Stimulated activated memory B cell treated with anti-CD40 and anti-IgM and Interleukin-4, amounts not matched to agents 10 μg/mL and 1 μg/mL and 100 μg/mL, for 72 hours (primary cell): ENCODE measurements around the gene PHF14.
A peak's percentile ranks its signal among the peaks of the same experiment; 100 is the strongest.
"Not testable (repeated sequence)": the region's sequence is repeated elsewhere in the genome, so short reads cannot be mapped to it uniquely, and the experiment has no call there.

Experiments used
- ATAC-seq: fragments of 150-1000 bp; cut with Tn5 transposase; 2 replicates; pipeline ENCODE4 v1.10.0; 2021
- H3K27ac Mint-ChIP-seq: one replicate; pipeline ENCODE4 v1.8.0; 2022; ENCODE audit warnings: mild to moderate bottlenecking, mixed read lengths
- H3K27me3 Mint-ChIP-seq: one replicate; pipeline ENCODE4 v1.8.0; 2022; ENCODE audit warnings: mixed read lengths
- H3K36me3 Mint-ChIP-seq: one replicate; pipeline ENCODE4 v1.8.0; 2022; ENCODE audit warnings: mixed read lengths
- H3K4me1 Mint-ChIP-seq: one replicate; pipeline ENCODE4 v1.8.0; 2022; ENCODE audit warnings: mixed read lengths
- H3K4me3 Mint-ChIP-seq: one replicate; pipeline ENCODE4 v1.8.0; 2022; ENCODE audit warnings: mild to moderate bottlenecking, moderate library complexity, mixed read lengths
- H3K9me3 Mint-ChIP-seq: one replicate; pipeline ENCODE4 v1.8.0; 2022; ENCODE audit warnings: mixed read lengths

The PHF14 gene

DNA sequence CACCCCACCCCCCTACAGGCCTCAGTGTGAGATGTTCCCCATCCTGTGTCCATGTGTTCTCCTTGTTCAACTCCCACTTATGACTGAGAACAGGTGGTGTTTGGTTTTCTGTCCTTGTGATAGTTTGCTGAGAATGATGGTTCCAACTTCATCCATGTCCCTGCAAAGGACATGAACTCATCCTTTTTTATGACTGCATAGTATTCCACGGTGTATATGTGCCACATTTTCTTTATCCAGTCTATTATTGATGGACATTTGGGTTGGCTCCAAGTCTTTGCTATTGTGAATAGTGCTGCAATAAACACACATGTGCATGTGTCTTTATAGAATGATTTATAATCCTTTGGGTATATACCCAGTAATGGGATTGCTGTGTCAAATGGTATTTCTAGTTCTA, 13.4 kb upstream of the PHF14 start:
- not testable (repeated sequence) for H3K4me1 Mint-ChIP-seq, H3K4me3 Mint-ChIP-seq, ATAC-seq, H3K36me3 Mint-ChIP-seq, H3K27ac Mint-ChIP-seq
- peaks cover 14% of the 10 kb centered on the region for H3K27me3 Mint-ChIP-seq
- peaks cover 10% of the 10 kb centered on the region for H3K9me3 Mint-ChIP-seq

DNA sequence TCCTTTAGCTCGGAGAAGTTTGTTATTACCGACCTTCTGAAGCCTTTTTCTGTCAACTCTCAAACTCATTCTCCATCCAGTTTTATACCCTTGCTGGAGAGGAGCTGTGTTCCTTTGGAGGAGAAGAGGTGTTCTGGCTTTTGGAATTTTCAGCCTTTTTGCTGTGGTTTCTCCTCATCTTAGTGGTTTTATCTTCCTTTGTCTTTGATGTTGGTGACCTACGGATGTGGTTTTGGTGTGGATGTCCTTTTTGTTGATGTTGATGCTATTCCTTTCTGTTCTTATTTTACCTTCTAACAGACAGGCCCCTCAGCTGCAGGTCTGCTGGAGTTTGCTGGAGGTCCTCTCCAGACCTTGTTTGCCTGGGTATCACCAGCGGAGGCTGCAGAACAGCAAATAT, 8.7 kb upstream of the PHF14 start:
- peaks cover 11% of the 10 kb centered on the region for H3K9me3 Mint-ChIP-seq
- H3K27me3 Mint-ChIP-seq: peaks cover 22% of the 10 kb centered on the region
- H3K4me3 Mint-ChIP-seq: not testable (repeated sequence)

DNA sequence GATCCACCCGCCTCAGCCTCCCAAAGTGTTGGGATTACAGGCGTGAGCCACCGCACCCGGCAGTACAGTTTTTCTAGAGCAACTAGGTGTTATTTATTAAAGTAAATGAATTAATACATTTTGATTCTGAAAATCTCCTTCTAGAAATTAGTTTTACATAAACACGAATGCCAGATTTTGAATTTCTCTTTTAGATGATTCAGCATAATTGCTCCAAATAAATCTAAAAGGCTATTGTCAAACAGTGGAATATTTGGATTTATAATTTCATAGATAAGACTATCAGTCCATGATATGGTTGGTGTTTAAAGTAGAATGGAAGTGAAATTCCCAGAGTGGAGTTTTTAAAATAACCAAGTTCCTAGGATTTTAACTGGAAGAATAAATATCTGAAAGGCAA, 1.5 kb upstream of the PHF14 start:
- Mint-ChIP-seq H3K36me3 (peaks cover 14% of the 10 kb centered on the region), H3K27ac (peak overlapping the region; percentile 80), H3K4me1 (peaks cover 30% of the 10 kb centered on the region), H3K9me3 (no peaks in the 10 kb centered on the region), H3K4me3 (peak overlapping the region; percentile 96), H3K27me3 (peaks cover 14% of the 10 kb centered on the region)
- no peak for ATAC-seq

More for the DNA sequence above, 8.7 kb upstream of the PHF14 start:
- peaks cover 15% of the 10 kb centered on the region for H3K36me3 Mint-ChIP-seq
- not testable (repeated sequence) for H3K4me1 Mint-ChIP-seq, H3K27ac Mint-ChIP-seq, ATAC-seq

DNA sequence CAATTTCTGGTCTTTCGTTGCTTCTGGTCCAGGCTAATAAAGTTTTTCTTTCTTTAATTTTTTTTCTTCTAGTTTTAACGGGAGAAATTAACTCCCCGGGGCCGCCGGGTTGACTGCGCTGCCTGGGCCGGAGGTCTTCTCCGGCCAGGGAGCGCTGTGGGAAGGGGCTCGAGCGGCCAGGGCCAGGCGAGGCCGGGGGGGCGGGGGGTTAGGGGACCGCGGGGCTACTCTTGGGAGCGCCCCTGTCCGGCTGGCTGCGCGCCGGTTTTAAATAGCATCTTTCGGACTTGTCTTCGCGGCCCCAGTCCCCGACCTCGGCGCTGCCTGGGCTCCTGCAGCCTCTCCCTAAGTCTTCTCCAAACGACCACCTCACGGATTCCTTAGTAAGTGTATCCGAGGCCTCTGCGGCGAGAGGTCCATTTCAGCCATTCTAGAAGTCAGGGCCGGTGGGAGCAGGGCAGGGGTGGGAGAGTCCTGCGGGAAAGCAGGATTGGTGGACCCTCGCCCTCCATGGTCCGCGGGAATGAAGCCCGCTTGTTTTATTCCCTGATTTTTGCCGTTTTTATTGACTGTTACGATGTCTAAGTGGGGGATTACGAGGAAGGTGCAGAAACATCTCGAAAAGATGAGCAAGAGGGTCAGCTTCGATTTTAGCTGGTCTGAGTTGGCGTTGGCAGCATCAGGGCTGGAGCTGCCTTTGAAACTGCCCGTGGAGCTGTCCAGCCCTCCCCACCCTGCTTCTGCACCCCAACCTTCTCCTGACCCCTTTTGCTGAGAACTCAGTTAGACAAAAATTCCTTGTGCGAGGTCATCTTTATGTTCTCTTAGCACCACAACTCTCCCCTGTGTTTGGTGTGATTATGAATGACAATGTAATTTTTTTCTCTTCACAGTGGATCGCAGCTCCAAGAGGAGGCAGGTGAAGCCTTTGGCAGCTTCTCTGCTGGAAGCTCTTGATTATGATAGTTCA, 555 bp downstream of the PHF14 start:
- H3K36me3 Mint-ChIP-seq: peaks cover 24% of the 10 kb centered on the region
- H3K4me1 Mint-ChIP-seq: peaks cover 38% of the 10 kb centered on the region
- H3K27me3 Mint-ChIP-seq: peaks cover 2% of the 10 kb centered on the region
- peak; percentile 52 for ATAC-seq
- peak overlapping the region; percentile 80 for H3K27ac Mint-ChIP-seq
- no peaks in the 10 kb centered on the region for H3K9me3 Mint-ChIP-seq
- H3K4me3 Mint-ChIP-seq: peak overlapping the region; percentile 96

DNA sequence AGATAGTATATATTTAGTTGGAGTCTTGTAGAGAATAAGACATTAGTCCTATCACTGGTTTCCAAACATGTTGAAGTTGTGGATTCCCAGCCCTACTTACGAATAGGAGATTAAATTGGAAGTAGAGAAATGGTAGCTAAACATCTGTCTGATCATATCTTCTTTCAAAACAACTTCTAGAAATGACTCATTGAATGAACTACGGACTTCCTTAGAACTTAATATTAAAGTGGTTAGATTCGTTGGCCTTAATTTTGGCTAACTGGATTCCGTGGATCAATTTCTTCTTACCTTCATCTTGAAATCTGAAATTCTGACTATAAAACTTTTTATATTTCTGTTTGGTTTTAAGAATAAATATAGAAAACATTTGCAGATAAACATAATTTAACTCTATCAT, 3.4 kb downstream of the PHF14 start:
- Mint-ChIP-seq H3K27ac (no peak overlapping the region), H3K9me3 (no peaks in the 10 kb centered on the region), H3K4me3 (no peak overlapping the region), H3K36me3 (peaks cover 40% of the 10 kb centered on the region), H3K4me1 (peaks cover 53% of the 10 kb centered on the region), H3K27me3 (no peaks in the 10 kb centered on the region)
- ATAC-seq: no peak

DNA sequence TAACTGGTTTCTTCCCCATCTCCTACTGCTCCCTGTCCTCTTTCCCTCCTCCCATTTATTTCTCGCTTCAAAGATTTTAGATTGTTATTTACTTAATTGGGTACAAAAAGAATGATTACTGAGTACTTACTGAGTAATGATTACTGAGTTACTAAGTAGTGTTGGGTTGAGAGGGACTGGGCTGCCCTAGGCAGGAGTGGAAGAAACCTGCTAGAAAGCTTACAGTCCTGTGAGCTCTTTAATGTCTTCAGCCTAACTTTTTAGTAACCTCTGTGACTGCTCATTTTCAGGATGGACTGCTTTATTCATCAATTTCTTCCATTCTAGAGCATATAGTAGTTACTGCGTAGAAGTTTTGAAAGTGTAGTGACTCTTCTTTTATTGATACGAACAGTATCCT, 7.6 kb downstream of the PHF14 start:
- H3K27me3 Mint-ChIP-seq: no peaks in the 10 kb centered on the region
- ATAC-seq: no peak
- no peak overlapping the region for H3K27ac Mint-ChIP-seq
- H3K36me3 Mint-ChIP-seq: peaks cover 43% of the 10 kb centered on the region
- peaks cover 41% of the 10 kb centered on the region for H3K4me1 Mint-ChIP-seq
- no peaks in the 10 kb centered on the region for H3K9me3 Mint-ChIP-seq
- H3K4me3 Mint-ChIP-seq: no peak overlapping the region

GRCh38 chr7:10990748-10991147, 17.1 kb downstream of the PHF14 start:
- H3K4me3 Mint-ChIP-seq, ATAC-seq, H3K27me3 Mint-ChIP-seq, H3K27ac Mint-ChIP-seq, H3K9me3 Mint-ChIP-seq: not testable (repeated sequence)
- peaks cover 30% of the 10 kb centered on the region for H3K36me3 Mint-ChIP-seq
- peaks cover 14% of the 10 kb centered on the region for H3K4me1 Mint-ChIP-seq

DNA sequence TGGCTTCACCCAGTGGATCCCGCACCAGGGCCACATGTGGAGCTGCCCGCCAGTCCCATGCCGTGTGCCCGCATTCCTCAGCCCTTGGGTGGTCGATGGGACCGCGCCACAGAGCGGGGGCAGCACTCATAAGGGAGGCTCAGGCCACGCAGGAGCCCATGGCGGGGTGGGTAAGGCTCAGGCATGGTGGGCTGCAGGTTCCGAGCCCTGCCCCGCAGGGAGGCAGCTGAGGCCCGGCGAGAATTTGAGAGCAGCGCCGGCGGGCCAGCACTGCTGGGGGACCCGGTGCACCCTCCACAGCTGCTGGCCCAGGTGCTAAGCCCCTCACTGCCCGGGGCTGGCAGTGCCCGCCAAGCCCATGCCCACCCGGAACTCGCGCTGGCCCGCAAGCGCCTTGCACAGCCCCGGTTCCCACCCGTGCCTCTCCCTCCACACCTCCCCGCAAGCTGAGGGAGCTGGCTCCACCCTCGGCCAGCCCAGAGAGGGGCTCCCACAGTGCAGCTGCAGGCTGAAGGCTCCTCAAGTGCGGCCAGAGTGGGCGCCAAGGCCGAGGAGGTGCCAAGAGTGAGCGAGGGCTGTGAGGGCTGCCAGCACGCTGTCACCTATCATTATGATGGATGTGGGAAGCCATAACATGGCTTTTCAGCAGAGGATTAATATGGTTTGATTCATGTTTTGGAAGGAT, 22.0 kb downstream of the PHF14 start:
- Mint-ChIP-seq H3K4me1 (peaks cover 48% of the 10 kb centered on the region), H3K36me3 (peaks cover 50% of the 10 kb centered on the region)
- H3K27me3 Mint-ChIP-seq, H3K4me3 Mint-ChIP-seq, H3K9me3 Mint-ChIP-seq, ATAC-seq, H3K27ac Mint-ChIP-seq: not testable (repeated sequence)

- peaks cover 46% of the 10 kb centered on the region for H3K4me1 Mint-ChIP-seq
- peak; percentile 27 for ATAC-seq
- no peak overlapping the region for H3K4me3 Mint-ChIP-seq
- no peak overlapping the region for H3K27ac Mint-ChIP-seq
- no peaks in the 10 kb centered on the region for H3K27me3 Mint-ChIP-seq
- H3K9me3 Mint-ChIP-seq: peaks cover 4% of the 10 kb centered on the region
- H3K36me3 Mint-ChIP-seq: peaks cover 63% of the 10 kb centered on the region
These were observed 25.5 kb downstream of the PHF14 start for GRCh38 chr7:10998996-10999757.

GRCh38 chr7:11005202-11005601, 31.5 kb downstream of the PHF14 start:
- Mint-ChIP-seq H3K9me3 (no peaks in the 10 kb centered on the region), H3K27ac (no peak overlapping the region), H3K36me3 (peaks cover 38% of the 10 kb centered on the region), H3K27me3 (no peaks in the 10 kb centered on the region), H3K4me1 (peaks cover 7% of the 10 kb centered on the region), H3K4me3 (no peak overlapping the region)
- ATAC-seq: no peak

DNA sequence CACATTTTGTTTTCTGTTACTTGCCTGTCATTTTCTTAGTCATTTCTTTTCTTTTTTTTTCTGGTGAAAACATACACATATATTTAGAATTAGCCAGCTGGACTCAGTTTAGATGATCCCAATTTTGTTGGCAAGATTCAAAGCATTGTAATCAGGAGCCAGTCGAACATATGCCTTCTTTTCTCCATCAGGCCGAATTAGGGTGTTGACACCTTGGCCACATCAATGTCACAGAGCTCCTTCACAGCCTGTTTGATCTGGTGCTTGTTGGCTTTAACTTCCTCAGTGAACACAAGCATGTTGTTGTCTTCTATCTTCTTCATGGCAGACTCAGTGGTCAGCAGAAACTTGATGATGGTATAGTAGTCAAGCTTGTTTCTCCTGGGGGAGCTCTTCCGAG, 32.6 kb downstream of the PHF14 start:
- H3K4me1 Mint-ChIP-seq: peaks cover 5% of the 10 kb centered on the region
- peaks cover 28% of the 10 kb centered on the region for H3K36me3 Mint-ChIP-seq
- H3K9me3 Mint-ChIP-seq: no peaks in the 10 kb centered on the region
- H3K4me3 Mint-ChIP-seq: no peak overlapping the region
- ATAC-seq: no peak
- no peak overlapping the region for H3K27ac Mint-ChIP-seq
- no peaks in the 10 kb centered on the region for H3K27me3 Mint-ChIP-seq

- Mint-ChIP-seq H3K27ac (no peak overlapping the region), H3K9me3 (no peaks in the 10 kb centered on the region), H3K4me3 (no peak overlapping the region), H3K4me1 (peaks cover 6% of the 10 kb centered on the region), H3K36me3 (peaks cover 23% of the 10 kb centered on the region), H3K27me3 (no peaks in the 10 kb centered on the region)
- ATAC-seq: no peak
These were observed 36.0 kb downstream of the PHF14 start for GRCh38 chr7:11009631-11010030.

DNA sequence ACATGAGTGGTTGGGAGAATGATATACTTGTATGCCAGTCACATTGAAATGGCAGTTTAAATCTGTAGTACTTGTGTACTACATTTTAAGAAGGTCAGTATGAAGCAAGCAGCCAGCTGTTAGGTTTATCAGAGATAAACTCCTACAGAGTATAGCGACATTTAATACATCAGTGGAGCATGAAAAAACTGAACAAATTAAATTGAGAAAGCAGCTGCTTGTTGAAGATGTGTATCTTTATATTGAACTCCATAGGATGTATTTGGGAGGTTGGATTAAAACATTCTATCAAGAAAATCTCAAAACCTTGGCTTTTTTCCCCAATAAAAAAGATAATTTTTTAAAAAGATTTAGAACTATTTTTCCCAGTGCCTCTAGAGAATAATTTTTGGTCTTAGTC, 47.8 kb downstream of the PHF14 start:
- H3K4me3 Mint-ChIP-seq: no peak overlapping the region
- no peaks in the 10 kb centered on the region for H3K9me3 Mint-ChIP-seq
- H3K27me3 Mint-ChIP-seq: no peaks in the 10 kb centered on the region
- no peak overlapping the region for H3K27ac Mint-ChIP-seq
- no peak for ATAC-seq
- H3K36me3 Mint-ChIP-seq: peaks cover 71% of the 10 kb centered on the region
- peaks cover 11% of the 10 kb centered on the region for H3K4me1 Mint-ChIP-seq

GRCh38 chr7:11026452-11027359, 53.0 kb downstream of the PHF14 start:
- Mint-ChIP-seq H3K4me3 (no peak overlapping the region), H3K9me3 (no peaks in the 10 kb centered on the region), H3K27me3 (no peaks in the 10 kb centered on the region), H3K27ac (no peak overlapping the region), H3K36me3 (peaks cover 47% of the 10 kb centered on the region), H3K4me1 (no peaks in the 10 kb centered on the region)
- no peak for ATAC-seq
